Germinal center (tissue), 1 donor: Measurements from ENCODE around the gene RIMBP3C.
"Not testable (repeated sequence)": the region's sequence is repeated elsewhere in the genome, so short reads cannot be mapped to it uniquely, and the experiment has no call there.

Experiments
- DNase-seq: peaks from one replicate; pipeline ENCODE4 v3.0.0; 2012; ENCODE audit warnings: mixed read lengths, low spot score

RIMBP3C gene, protein sequence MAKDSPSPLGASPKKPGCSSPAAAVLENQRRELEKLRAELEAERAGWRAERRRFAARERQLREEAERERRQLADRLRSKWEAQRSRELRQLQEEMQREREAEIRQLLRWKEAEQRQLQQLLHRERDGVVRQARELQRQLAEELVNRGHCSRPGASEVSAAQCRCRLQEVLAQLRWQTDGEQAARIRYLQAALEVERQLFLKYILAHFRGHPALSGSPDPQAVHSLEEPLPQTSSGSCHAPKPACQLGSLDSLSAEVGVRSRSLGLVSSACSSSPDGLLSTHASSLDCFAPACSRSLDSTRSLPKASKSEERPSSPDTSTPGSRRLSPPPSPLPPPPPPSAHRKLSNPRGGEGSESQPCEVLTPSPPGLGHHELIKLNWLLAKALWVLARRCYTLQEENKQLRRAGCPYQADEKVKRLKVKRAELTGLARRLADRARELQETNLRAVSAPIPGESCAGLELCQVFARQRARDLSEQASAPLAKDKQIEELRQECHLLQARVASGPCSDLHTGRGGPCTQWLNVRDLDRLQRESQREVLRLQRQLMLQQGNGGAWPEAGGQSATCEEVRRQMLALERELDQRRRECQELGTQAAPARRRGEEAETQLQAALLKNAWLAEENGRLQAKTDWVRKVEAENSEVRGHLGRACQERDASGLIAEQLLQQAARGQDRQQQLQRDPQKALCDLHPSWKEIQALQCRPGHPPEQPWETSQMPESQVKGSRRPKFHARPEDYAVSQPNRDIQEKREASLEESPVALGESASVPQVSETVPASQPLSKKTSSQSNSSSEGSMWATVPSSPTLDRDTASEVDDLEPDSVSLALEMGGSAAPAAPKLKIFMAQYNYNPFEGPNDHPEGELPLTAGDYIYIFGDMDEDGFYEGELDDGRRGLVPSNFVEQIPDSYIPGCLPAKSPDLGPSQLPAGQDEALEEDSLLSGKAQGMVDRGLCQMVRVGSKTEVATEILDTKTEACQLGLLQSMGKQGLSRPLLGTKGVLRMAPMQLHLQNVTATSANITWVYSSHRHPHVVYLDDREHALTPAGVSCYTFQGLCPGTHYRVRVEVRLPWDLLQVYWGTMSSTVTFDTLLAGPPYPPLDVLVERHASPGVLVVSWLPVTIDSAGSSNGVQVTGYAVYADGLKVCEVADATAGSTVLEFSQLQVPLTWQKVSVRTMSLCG (N-terminal part only)

DNA sequence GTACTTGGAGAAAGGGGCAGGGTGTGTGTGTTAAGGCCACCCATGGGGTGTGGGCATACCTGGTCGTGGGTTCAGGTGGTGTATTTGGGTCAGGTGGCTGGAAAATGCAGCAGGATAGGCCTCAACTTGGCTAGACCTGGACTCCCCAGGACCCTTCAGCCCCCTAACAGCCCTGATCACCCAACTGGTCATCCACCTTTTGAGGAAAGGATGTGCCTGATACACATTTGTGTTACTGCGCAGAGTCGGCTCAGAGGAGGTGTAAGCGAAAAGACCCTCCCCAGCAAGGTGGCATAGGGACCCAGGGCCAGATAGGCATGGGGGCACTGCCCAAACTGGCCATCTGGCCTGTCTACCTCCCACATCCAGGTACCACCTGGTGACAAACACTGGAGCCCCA is at the start of gene RIMBP3C:
TSS of gene RIMBP3C (minus strand) at position 101 of the 400 bp plus-strand sequence. CDS start 485 bp downstream, outside the sequence.
- not testable (repeated sequence) for DNase-seq

DNA sequence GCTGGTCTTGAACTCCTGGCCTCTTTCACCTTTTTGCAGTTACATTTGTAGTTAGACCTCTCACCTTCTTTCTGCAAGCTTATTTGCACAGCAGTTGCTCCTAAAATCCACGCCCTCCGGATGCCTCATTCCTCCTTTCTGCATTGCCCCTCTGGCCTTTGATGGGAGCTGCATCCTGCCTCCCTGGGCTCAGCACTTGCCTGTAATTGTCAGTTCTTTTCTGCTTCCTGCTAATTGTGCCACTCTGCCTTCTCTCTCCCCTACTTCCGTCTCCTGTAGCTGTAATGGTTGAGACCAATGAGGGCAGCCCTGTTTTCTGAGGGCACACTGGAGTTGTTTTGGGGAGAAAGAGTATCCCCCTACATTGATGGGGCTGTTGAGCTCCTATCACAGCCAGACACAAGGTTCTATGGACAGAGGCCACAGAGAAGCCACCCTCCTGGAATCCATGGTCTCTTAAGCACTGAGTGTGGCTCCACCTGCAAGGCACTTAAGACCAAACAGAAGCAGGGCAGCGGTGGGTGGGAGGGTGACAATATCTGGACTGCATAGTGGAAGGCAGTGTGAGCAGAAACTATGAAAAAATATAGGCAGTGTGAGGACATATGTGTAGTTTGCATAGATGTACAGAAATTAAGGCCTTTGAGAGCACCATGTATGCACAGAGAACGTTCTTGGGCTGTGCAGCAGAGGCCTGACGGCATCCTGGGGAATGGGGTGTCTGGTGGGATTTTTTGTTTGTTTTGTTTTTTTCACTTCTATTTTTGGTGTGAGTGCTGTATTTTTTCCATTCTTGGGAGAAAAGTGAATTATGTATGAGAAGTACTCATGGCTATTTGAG is 48.0 kb upstream of the RIMBP3C start:
- DNase-seq, result no peak

DNA sequence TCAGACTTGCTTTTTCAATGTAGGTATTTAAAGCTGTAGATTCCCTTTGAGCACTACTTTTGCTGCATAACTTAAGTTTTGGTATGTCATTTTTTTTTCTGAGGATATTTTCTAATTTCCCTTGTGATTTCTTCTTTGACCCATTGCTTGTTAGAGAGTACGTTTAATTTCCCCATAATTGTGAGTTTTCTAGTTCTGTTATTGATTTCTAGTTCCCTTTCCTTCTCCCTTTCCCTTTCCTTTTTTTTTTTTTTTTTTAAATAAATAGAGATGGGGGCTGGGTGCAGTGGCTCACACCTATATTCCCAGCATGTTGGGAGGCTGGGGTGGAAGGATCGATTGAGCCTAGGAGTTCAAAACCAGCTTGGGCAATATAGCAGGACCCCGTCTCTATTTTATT is 47.0 kb upstream of the RIMBP3C start:
- DNase-seq, result no peak

DNA sequence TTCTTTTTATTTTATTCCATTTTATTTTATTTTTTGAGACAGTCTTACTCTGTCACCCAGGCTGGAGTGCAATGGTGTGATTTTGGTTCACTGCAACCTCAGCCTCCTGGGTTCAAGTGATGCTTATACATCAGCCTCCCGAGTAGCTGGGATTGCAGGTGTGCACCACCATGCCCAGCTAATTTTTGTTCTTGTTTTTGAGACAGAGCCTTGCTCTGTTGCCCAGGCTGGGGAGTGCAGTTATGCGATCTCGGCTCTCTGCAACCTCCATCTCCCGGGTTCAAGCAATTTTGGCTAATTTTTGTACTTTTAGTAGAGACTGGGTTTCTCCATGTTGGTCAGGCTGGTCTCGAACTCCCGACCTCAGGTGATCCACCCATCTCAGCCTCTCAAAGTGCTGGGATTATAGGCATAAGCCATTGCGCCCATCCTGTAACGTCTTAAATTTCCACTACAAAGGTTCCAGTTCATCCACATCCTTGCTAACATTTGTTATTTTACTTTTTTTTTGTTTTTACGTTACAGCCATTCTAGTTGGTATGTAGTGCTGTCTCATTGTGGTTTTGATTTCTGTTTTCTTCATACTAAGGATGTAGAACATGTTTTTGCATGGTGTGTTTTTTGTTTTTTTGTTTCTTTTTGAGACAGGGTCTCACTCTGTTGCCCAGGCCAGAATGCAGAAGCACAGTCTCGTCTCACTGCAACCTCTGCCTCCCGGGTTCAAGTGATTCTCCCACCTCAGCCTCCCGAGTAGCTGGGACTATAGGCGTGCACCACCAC is 45.3 kb upstream of the RIMBP3C start:
- DNase-seq, result not testable (repeated sequence)

DNA sequence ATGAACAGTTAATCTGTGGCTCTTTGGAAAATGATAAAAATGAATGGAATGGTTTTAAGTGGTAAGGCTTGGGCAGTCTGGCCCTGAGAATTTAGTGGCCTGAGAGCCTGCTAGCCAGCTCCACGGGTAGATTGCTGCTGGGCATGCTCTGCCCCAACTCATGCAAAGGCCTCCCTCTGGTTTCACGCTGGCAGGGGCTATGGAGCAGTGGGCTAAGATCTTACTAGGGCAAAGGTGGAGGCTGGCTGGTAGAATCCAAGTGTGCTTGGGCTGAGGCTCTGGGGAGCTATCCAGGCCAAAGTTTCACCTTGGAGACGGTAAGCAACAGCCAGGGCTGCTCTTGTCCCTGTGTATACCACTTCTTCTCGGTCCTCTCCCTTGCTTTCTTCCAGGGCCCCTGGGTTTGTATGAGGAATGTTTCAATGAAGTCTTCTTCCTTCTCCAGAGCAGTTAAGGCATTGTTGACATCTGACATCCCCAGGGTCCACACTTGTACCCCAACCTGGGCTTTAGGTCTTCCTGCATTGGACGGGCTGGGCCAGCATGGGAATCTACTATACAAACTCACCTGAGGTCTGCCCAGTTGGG is 43.7 kb upstream of the RIMBP3C start:
- no peak for DNase-seq

DNA sequence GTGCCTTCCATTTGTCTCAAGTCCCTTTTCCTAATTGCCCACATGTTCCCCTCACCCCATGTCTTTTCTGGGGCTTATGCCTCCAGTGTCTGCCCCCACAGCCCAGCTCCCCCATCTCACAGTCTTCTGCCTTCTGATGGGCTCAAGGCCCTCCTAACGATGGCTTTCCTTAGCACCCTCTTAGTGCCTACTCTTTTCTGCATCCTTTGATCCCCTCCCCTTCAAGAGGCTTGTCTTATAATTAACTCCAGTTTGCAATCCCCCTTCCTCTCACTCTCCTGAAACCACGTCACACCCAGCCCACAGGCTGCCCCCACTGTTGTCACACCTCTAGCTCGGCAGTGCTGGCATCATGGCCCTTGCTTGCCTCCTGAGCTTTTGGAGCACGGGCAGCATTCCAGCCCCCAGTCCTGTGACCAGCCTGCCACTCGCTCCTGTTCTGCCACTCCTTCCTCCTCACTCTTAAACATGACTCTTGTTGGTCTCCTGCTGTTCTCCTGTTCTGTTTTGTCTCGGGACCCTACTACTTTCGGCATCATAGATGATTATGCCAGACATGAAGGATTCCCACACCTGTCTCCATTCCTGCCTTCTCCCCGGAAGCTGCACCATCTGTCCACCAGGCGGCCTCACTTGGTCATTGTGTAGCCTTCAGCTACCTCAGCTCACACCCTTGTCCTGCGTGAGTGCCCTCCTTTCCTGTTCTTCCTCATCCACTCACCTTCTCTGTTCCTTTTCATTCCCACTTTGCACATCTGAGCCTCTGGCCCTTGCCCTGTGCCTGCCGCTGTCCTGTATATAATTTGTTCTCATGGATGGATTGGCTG is 42.4 kb upstream of the RIMBP3C start:
- DNase-seq, result no peak

DNA sequence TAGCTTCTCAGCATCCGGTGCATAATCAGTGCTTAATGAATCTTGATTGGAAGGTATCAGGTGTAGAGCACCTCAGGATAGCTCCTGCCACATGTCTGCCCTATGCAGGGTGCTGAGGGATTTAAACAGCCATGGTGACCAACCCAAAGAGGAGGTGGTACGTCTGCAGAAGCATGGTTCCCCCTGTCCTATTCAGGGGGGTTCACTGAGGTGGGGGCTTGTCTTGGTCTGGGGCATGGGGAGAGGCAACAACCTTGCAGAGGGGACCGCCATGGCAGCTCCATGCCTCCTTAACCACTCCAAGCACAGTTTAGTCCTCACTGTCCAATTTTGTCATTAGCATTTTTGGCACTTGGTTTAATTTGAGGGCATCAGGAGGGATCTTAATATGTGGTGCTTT is 41.2 kb upstream of the RIMBP3C start:
- no peak for DNase-seq

DNA sequence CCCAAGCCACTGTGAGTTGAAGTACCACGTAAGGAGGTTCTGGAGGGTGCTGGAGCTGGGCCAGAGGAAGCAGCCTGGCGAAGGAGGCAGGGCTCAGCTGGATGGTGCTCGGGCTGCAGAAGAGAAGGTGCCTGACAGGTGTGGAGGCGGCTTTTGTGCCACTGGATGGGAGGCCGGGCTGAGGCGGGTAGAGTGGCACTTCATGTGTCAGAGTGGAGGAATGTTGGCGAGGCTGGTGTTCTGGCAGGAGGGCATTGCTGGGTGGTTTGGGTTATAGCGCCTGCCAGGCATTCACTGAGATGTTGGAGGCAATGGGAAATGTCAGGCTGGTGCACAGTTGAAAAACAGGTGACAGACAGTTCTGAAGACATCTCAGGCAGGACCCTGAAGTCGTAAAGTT is 40.4 kb upstream of the RIMBP3C start:
- DNase-seq, result no peak

DNA sequence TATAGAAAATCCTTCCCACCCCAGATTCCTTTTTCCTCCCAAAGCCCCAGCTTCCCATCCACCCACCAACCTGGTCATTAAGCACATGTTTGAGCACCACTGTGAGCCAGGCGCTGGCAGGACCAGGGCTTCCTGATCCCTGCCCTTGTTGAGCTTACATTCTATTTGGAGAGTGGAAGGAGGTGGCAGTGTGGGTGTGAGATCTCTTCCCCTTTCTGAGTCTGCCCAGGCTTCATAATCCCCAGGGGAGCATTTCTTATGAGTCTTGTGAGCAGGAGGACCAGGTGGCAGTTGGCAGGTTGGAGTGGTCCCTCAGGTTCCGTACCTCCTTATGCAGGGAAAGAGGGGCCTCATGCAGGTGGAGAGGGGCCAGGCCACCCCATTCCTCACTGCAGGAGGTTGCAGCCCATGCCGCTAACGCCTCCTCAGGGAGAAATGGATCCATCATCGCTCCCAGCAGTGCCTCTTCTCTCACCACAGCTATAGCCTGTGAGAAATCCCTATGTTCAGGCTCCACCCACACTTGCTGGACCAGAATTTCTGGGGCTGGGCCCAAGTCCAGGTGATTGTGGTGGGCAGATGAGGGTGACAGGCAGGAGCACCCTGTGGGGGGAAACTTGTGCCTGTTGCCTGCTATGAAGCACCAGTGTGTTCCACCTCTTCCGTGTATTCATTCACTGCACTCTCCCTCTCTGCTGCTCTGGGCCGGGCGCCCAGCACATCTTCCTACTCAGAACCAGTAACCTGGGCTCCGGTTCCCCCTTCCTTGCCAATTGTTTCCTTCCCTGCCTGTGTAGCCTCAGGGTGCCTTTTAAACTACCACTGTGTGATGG is 39.8 kb upstream of the RIMBP3C start:
- peak; percentile 84 for DNase-seq

DNA sequence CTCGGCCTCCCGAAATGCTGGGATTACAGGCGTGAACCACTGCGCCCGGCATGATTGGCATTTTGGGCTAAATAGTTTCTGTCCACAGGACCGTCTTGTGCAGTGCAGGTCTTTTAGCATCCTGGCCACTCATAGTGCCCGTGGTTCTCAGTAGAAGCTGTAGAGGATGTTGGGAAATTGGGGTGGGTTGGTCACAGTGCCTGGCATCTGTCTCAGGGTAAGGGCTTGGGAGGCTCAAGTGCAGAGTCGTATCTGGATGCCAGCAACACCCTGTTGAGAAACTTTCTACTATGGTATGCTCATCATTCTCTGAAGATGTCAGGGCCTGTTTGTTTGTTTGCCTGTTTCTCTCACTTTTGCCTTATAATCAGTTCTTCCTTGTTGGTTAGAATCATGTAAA is 38.1 kb upstream of the RIMBP3C start:
- DNase-seq, result no peak

DNA sequence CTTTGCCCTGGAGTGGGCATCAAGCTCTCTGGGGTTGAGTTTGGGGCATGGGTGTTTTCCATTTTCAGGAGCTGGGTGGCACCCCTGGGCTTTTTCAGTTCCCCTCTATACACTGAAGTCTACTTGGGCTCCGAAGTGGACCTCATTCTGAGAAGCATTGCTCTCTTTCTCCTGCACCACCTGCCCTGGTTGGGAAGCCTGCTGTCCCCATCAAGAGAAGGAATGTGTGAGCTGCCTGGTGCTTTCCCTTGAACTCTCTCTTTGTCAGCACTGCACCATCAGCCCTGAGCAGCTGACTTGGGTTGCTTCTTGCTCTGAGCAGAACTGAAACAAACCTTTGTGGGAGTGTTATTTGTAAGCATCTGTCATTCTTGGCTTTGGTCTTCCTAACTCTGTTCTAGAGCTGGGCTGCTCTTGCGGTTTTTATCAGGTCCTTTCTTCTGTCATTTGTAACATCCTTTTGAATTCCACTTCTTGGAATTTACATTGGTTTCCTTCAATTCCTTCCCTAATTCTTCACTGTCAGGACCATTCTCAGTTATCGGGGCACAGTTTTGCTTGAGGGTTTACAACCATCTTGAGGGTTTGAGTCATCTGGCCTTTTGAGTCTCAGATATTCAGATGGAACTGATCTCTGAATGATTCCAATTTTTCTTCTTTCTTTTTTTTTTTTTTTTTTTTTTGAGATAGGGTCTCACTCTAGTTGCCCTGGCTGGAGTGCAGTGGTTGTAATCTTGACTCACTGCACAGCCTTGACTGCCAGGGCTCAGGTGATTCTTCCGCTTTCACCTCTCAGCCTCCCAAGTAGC is 36.7 kb upstream of the RIMBP3C start:
- peak; percentile 67 for DNase-seq

DNA sequence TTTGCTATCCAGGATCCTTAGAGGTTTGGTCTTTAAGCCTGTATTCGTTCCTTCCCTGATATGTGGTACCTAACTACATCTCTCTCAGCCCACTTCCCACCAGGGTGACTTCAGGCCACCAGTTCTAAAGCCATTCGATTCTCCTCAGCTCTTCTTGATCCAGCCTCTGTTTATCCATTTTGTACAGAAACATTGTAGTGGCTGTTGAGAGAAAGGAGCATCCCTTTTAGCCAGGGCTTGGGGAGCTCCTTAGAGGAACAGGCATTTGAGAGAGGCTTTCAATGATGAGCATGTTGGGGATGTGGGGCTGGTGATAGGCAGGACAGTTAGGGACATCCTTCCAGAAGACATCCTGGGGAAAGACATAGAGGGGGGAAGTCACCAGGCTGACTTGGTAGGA is 34.1 kb upstream of the RIMBP3C start:
- DNase-seq, result no peak

DNA sequence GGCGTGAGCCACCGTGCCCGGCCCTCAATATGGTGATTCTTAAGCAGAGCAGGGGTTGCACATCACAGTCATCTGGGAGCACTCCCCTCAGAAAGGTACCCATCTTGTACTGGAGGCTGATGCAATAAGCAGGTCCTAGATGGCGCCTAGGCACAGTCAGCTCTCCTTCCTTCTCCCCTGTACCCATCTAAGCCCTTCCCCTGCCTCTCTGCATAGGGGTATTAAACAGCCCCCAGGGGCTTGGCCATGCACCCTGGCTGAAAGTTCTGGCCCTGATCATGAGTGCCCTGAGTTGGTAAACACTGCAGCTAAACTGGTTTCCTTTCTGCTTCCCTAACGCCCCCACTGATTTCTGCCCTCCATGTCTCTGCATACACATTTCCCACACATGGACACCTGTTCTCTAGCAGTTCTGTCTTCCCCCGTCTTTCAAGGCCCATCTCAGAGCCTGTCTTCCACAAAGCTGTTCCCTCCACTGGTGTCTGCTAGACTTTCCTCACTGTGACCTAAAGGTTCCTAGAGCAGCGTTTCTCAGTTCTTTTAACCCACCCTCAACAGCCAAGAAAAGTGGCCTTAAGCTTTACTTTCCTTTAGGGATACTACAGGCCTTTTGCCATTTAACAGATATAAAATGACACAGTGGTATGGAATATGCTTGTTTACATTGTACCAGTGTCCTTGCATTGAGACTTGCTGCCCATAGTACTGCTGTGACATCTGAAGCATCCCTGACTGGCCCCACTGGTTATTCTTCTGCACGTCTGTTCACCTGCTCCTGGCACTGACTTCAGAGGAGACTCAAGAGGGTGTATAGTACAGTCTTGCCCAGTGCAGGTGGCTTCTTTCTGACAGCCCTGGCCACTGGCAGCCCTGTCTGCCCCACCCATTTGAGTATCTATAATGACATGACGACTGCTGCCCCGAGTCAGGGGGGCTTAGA is 31.8 kb upstream of the RIMBP3C start:
- DNase-seq, result no peak

DNA sequence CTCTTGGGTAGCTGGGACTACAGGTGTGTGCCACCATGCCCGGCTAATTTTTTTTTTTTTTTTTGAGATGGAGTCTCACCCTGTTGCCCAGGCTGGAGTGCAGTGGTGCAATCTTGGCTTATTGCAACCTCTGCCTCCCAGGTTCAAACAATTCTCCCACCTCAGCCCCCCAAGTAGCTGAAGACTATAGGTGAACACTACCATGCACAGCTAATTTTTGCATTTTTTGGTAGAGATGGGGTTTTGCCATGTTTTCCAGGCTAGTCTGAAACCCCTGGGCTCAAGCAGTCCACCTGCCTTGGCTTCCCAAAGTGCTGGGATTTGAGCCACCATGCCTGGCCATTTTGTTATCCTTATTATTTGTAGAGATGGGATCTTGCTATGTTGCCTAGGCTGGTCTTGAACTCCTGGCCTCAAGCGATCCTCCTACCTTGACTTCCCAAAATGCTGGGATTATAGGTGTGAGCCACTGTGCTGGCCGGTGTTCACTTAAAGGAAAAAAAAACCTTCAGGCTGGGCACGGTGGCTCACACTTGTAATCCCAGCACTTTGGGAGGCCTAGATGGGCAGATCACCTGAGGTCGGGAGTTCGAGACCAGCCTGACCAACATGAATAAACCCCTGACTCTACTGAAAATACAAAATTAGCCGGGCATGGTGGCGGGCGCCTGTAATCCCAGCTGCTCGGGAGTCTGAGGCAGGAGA is 29.9 kb upstream of the RIMBP3C start:
- DNase-seq, result not testable (repeated sequence)

DNA sequence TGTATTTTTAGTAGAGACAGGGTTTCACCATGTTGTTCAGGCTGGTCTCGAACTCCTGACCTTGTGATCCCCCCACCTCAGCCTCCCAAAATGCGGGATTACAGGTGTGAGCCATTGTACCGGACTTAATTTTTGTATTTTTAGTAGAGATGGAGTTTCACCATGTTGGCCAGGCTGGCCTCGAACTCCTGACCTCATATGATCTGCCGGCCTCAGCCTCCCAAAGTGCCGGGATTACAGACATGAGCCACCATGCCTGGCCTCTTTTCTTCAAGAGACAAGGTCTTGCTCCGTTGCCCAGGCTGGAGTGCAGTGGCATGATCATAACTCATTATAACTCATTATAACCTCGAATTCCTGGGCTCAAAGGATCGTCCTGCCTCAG is 29.4 kb upstream of the RIMBP3C start:
- DNase-seq, result not testable (repeated sequence)

DNA sequence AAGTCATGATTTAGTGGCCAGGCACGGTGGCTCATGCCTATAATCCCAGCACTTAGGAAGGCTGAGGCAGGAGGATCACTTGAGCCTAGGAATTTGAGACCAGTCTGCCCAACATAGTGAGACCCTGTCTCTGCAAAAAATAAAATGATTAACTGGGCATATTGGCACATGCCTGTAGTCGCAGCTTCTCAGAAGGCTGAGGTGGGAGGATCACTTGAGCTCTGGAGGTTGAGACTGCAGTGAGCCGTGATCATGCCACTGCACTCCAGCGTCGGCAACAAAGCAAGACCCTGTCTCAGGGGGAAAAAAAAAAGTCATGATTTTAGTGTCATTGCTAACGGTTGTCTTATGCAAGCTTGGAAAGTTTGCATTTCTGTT is 28.2 kb upstream of the RIMBP3C start:
- DNase-seq, result no peak
